ENCODE measurements around the gene STX10. TPM values are rescaled to one million over a fixed set of nuclear protein-coding genes. Genes with fewer than 3 reads are reported as not detected.
"Not testable (repeated sequence)": the region's sequence is repeated elsewhere in the genome, so short reads cannot be mapped to it uniquely, and the experiment has no call there.

STX10 gene
- total RNA-seq, 8 experiments from 2014 or later: 23.4 to 57.5 (median 34.1) TPM

DNA sequence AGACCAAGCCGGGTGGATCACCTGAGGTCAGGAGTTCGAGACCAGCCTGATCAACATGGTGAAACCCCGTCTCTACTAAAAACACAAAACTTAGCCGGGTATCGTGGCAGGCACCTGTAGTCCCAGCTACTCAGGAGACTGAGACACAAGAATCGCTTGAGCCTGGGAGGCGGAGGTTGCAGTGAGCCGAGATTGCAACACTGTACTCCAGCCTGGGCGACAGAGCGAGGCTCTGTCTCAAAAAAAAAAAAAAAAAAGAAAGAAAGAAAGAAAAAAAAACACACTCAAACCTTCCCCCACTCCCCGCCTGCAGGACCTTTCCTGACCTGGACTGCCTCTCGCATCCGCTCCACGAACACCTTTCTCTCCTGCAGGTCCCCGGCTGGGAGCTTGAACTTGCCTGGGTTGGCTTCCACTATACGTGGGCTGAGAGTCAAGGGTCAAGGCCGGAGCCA, 975 bp downstream of the STX10 start:
- H3K4me1 ChIP-seq (replicated peaks in 1 of 2); ATAC-seq (replicated peaks in 6 of 8); in situ Hi-C loops (cut with MboI; ENCODE audit: low pct_unique_long_range_greater_than_20kb in 2 of 9, low sequenced_read_pairs in 9 of 9, unreplicated experiment in 9 of 9): not testable (repeated sequence)
- Histone ChIP-seq H3K4me3 (peak overlapping the region; percentile 55 to 89 (median 82)), H3K27ac (peak overlapping the region in 1 of 2 donors; percentile 43)
- WGBS, 10 experiments: 0 to 72% (median 23%) methylated on average over 1 to 10 of the region's 17 CpGs; no CpG with 5 or more reads in 2 of the 10 experiments

DNA sequence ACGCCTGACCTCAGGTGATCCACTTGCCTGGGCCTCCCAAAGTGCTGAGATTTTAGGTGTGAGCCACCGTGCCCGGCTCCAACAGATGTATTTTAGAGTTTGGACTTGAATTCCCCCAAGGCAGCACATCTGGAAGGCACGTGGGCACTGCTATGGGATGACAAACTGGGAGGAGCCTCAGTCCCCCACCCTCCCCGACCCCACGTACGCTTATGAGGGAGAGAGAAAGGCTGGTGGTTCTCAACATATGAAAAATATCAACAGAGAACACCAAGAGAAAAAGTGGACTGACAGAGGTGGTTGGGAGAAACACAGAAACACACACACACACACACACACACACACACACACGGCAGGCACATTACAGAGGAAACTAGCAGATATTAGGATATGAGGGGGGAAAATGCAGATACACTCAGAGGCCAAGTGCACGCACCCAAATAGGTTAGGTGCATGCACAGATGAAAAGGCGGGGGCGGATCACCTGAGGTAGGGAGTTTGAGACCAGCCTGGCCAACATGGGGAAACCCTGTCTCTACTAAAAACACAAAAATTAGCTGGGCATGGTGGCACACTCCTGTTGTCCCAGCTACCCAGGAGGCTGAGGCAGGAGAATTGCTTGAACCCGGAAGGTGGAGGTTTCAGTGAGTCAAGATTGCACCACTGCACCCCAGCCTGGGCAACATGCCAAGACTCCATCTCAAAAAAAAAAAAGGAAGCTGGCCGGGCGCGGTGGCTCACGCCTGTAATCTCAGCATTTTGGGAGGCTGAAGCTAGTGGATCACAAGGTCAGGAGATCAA, 3.2 kb downstream of the STX10 start:
- no peak overlapping the region for H3K4me3 ChIP-seq
- no peak overlapping the region for H3K27ac ChIP-seq
- in situ Hi-C loops (cut with MboI; ENCODE audit: low pct_unique_long_range_greater_than_20kb in 2 of 9, low sequenced_read_pairs in 9 of 9, unreplicated experiment in 9 of 9): no loop called here
- H3K4me1 ChIP-seq (replicated peaks in 1 of 2): peaks cover 0 to 3% of the 10 kb centered on the region in 2 donors
- no peak for ATAC-seq (replicated peaks in 6 of 8)
- WGBS, 10 experiments: 0 to 100% (median 81%) methylated on average over 1 to 8 of the region's 16 CpGs

DNA sequence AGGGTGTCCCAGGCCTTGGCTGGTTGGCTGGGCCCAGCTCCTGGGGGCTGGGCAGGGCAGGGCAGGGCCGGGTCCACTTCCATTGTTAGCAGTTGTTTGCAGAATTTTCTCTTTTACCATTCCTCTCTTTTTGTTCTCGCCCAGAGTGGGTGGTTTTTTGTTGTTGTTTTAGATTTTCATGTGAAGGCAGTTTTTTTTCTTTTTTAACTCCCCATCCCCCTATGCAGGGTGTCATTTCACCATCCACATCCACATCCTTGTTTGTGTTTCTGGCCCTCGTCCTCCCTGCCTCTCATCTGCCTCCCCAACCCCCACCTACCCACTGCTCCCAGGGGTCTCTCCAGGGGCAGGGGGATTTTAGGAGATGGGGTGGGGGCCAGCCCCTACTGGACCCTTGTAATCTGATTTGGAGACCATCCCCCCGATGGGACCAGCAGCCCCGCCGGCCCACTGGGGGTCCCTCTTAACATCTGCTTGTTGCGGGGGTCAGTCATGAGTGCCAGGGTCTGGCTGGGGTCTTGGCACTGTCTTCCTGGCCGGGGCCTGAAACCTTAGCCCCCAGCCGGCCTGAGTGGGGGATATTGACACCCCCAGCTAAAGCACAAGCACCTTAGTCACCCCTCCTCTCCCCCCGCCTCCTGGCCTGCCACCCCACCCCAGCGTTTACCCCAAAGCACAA, 10.4 kb downstream of the STX10 start:
- Histone ChIP-seq H3K4me3 (no peak overlapping the region), H3K4me1 (replicated peaks in 1 of 2) (no peaks in the 10 kb centered on the region), H3K27ac (no peak overlapping the region)
- in situ Hi-C loops (cut with MboI; ENCODE audit: low pct_unique_long_range_greater_than_20kb in 2 of 9, low sequenced_read_pairs in 9 of 9, unreplicated experiment in 9 of 9): no loop called here
- ATAC-seq (replicated peaks in 6 of 8): peak in 2 of 8 experiments; percentile 4 to 30
- 40 to 100% (median 68%) methylated on average over 1 to 2 of the region's 11 CpGs; no CpG with 5 or more reads in 5 of the 10 experiments for WGBS, 10 experiments

DNA sequence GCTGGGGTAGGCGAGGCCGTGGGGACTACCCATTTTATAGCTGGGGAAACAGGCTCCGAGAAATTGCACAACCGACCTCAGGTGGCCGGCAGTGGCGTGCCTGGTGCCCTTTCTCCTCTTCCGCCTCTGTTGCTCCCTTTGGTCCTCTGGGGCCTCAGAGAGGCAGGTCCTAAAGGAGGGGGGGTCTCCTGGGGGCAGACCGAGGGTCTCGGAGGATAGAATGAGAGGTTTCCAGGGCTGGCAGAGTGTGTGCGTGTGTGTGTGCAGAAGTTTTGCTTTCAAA, 11.3 kb downstream of the STX10 start:
- no peaks in the 10 kb centered on the region for H3K4me1 ChIP-seq (replicated peaks in 1 of 2)
- no peak for ATAC-seq (replicated peaks in 6 of 8)
- 78 to 90% (median 80%) methylated on average over 1 to 7 of the region's 10 CpGs; no CpG with 5 or more reads in 7 of the 10 experiments for WGBS, 10 experiments
- H3K27ac ChIP-seq: no peak overlapping the region
- in situ Hi-C loops (cut with MboI; ENCODE audit: low pct_unique_long_range_greater_than_20kb in 2 of 9, low sequenced_read_pairs in 9 of 9, unreplicated experiment in 9 of 9): no loop called here
- H3K4me3 ChIP-seq: no peak overlapping the region

DNA sequence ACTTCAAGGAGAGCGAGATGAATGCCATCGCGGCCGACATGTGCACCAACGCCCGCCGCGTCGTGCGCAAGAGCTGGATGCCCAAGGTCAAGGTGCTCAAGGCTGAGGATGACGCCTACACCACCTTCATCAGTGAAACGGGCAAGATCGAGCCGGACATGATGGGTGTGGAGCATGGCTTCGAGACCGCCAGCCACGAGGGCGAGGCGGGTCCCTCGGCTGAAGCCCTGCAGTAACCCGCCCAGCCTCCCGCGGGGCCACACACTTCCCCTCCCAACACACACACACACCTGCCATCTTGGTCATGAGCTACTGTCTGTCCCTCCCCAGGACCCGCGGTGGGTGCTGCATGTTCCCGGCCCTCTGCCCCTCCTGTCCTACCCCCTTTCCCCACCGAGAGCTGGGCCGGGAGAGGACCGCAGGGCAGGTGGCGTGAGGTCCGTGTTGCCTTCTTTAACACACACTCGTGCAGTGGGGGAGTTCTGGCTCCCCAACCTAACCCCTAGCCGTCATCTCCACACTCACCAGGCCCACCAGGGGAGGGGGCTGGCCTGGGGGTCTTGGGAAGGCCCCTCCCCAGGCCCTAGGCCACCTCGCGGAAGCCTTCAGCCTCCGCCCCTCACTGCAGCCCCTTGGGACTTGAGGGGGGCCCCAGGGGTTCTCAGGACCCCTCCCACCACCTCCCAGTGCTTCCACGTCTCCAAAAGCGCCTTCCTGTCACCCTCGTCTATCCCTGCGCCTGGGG, 11.8 kb downstream of the STX10 start:
- in situ Hi-C loops (cut with MboI; ENCODE audit: low pct_unique_long_range_greater_than_20kb in 2 of 9, low sequenced_read_pairs in 9 of 9, unreplicated experiment in 9 of 9): no loop called here
- ATAC-seq (replicated peaks in 6 of 8): peak in 3 of 8 experiments; percentile 7 to 13 (median 8)
- WGBS, 10 experiments: 80 to 100% (median 88%) methylated on average over 4 to 6 of the region's 40 CpGs; no CpG with 5 or more reads in 6 of the 10 experiments
- Histone ChIP-seq H3K27ac (no peak overlapping the region), H3K4me3 (no peak overlapping the region), H3K4me1 (replicated peaks in 1 of 2) (no peaks in the 10 kb centered on the region)

DNA sequence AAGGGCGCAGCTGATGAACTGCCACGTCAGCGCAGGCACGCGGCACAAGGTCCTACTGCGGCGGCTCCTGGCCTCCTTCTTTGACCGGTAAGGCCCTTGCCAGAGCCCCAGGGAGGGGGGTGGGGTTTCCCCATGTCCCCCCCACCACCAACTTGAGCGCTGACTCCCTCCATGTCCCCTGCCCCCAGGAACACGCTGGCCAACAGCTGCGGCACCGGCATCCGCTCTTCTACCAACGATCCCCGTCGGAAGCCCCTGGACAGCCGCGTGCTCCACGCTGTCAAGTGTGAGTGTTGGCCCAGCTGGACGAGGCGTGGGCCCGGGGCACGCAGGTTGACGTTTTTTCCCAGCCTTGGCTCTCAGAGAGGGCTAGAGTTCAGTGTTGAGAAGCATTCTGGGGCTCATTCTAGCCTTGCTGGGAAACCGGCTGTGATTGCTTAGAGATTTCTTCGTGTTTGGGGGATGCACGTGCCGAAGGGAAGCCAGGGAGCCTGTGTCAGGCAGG, 12.8 kb downstream of the STX10 start:
- Histone ChIP-seq H3K4me3 (no peak overlapping the region), H3K27ac (no peak overlapping the region), H3K4me1 (replicated peaks in 1 of 2) (no peaks in the 10 kb centered on the region)
- in situ Hi-C loops (cut with MboI; ENCODE audit: low pct_unique_long_range_greater_than_20kb in 2 of 9, low sequenced_read_pairs in 9 of 9, unreplicated experiment in 9 of 9): no loop called here
- ATAC-seq (replicated peaks in 6 of 8): no peak
- WGBS, 10 experiments: 82 to 100% methylated on average over 4 of the region's 28 CpGs; no CpG with 5 or more reads in 8 of the 10 experiments

DNA sequence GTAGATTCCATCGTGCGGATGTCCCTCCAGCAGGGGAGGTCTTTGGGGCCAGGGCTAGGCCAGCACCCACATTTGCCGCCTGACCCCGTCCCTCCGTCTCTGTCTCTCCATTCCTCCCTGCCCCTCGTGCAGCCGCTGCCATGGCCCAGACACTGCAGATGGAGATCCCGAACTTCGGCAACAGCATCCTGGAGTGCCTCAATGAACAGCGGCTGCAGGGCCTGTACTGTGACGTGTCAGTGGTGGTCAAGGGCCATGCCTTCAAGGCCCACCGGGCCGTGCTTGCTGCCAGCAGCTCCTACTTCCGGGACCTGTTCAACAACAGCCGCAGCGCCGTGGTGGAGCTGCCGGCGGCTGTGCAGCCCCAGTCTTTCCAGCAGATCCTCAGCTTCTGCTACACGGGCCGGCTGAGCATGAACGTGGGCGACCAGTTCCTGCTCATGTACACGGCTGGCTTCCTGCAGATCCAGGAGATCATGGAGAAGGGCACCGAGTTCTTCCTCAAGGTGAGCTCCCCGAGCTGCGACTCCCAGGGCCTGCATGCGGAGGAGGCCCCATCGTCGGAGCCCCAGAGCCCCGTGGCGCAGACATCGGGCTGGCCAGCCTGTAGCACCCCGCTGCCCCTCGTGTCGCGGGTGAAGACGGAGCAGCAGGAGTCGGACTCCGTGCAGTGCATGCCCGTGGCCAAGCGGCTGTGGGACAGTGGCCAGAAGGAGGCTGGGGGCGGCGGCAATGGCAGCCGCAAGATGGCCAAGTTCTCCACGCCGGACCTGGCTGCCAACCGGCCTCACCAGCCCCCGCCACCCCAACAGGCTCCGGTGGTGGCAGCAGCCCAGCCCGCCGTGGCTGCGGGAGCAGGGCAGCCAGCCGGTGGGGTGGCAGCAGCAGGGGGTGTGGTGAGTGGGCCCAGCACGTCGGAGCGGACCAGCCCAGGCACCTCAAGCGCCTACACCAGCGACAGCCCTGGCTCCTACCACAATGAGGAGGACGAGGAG, 14.8 kb downstream of the STX10 start:
- no peak for ATAC-seq (replicated peaks in 6 of 8)
- Histone ChIP-seq H3K27ac (no peak overlapping the region), H3K4me1 (replicated peaks in 1 of 2) (no peaks in the 10 kb centered on the region), H3K4me3 (no peak overlapping the region)
- WGBS, 10 experiments: 89 to 100% (median 95%) methylated on average over 1 to 12 of the region's 60 CpGs; no CpG with 5 or more reads in 5 of the 10 experiments
- in situ Hi-C loops (cut with MboI; ENCODE audit: low pct_unique_long_range_greater_than_20kb in 2 of 9, low sequenced_read_pairs in 9 of 9, unreplicated experiment in 9 of 9): no loop called here

DNA sequence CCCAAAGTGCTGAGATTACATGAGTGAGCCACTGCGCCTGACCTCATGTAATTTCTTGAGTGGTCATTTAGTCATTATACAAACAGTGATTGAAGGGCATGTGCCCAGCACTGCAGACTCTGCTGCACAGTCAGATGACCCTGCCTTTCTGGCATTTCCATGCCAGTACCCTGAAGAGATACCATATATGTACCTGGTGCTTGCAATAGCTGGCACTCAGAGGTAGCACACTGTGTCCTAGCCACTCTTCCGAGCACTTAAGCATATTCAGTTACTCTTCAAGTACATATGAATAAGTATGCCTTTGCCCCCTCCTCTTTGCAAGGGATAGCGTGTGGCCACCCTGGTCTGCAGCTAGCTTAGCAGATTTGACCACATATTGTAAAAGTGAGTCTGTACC, 15.5 kb downstream of the STX10 start:
- no peak for ATAC-seq (replicated peaks in 6 of 8)
- H3K4me1 ChIP-seq (replicated peaks in 1 of 2): no peaks in the 10 kb centered on the region
- H3K27ac ChIP-seq: no peak overlapping the region
- H3K4me3 ChIP-seq: no peak overlapping the region
- in situ Hi-C loops (cut with MboI; ENCODE audit: low pct_unique_long_range_greater_than_20kb in 2 of 9, low sequenced_read_pairs in 9 of 9, unreplicated experiment in 9 of 9): no loop called here
- WGBS, 10 experiments: 70 to 100% (median 93%) methylated on average over 1 to 3 of the region's 3 CpGs; no CpG with 5 or more reads in 4 of the 10 experiments

DNA sequence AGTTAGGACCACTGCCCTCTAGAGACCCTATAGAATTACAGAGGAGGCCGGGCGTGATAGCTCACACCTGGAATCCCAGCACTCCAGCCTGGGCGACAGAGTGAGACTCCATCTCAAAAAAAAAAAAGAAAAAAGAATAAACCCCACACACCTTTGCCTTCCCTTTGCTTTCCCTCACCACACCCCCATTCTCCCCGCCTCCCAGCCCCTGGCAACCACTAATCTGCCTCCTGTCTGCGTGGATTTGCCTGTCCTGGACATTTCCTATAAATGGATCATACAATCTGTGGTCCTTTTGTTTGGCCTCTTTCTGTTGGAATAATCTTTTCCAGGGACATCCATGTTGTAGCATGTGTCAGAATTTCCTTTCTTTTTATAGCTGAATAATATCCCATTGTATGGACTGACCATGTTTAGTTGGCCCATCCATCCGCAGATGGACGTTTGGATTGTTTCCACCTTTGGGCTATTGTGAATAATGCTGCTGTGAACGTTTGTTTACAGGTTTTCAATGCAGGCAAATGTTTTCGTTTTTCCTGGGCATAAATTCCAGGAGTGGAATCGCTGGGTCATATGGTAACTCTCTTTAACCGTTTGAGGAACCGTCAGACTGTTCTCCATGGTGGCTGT, 16.8 kb downstream of the STX10 start:
- Histone ChIP-seq H3K27ac (no peak overlapping the region), H3K4me3 (no peak overlapping the region), H3K4me1 (replicated peaks in 1 of 2) (no peaks in the 10 kb centered on the region)
- no peak for ATAC-seq (replicated peaks in 6 of 8)
- WGBS, 10 experiments: 12 to 100% (median 86%) methylated on average over 1 to 10 of the region's 12 CpGs; no CpG with 5 or more reads in 1 of the 10 experiments
- in situ Hi-C loops (cut with MboI; ENCODE audit: low pct_unique_long_range_greater_than_20kb in 2 of 9, low sequenced_read_pairs in 9 of 9, unreplicated experiment in 9 of 9): no loop called here

DNA sequence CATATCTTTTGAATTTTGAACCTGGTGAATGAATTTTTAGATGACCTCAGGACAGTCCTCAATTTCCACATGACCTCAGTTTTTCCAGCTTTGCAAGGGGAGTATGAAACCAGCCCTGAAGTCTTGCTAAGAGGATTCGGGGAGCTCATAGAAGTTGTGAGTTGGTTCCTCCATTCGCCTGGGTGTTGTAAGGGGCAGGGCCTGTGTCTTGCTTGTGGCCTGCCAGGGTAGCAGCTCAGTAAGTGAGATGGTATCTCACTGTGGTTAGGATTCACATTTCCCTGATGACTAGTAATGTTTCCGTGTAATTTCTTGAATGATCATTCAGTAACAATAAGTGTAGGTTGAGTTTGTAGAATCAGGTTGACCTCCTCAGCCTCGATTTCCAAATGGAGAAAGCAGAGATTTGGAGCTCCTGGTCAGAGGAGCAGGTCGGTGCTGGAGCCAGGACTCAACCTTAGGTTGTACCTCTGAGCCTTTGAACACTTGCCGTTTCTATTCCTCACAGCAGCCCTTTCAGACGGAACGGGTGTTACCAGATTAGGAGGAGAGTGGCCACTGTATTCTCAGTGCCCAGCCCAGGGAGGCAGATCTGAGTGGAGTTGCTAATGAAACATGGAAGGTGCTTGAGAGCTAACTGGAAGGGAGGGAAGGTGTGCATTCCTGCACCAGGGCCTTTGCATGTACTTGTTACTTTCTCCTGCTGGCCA, 17.5 kb downstream of the STX10 start:
- no peaks in the 10 kb centered on the region for H3K4me1 ChIP-seq (replicated peaks in 1 of 2)
- ATAC-seq (replicated peaks in 6 of 8): peak in 2 of 8 experiments; percentile 46 to 52

DNA sequence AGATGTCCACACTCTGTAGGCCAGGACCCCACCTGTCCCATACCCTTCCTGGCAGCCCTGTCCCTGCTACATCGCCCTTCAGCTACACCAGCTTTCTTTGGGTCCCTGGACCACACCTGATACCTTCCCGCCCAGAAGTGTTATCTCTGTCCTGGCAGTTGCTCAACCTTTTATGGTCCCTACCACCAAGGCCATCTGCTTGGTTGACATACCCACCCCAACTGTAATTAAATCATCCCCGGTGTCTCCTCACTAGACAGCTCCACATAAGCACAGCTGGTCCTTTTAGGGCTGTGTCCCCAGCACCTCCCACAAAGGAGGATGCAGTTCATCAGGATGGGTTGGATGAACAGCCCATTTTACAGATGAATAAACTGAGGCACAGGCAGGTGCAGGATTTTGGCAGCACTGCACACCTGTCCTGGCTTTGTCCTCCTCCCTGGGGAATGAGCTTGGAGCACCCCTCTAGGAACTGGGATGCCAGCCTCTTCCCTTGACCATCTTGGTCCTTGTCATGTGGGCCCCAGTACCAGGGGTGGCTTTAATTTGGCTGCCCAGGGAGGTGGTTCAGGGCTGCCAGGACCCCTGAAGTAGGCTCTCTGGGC, 19.2 kb downstream of the STX10 start:
- in situ Hi-C loops (cut with MboI; ENCODE audit: low pct_unique_long_range_greater_than_20kb in 2 of 9, low sequenced_read_pairs in 9 of 9, unreplicated experiment in 9 of 9): no loop called here
- H3K4me3 ChIP-seq: no peak overlapping the region
- 88 to 100% (median 100%) methylated on average over 1 to 2 of the region's 3 CpGs; no CpG with 5 or more reads in 3 of the 10 experiments for WGBS, 10 experiments
- H3K4me1 ChIP-seq (replicated peaks in 1 of 2): no peaks in the 10 kb centered on the region
- ATAC-seq (replicated peaks in 6 of 8): no peak
- H3K27ac ChIP-seq: no peak overlapping the region

More for the DNA sequence above, 17.5 kb downstream of the STX10 start:
- Histone ChIP-seq H3K27ac (no peak overlapping the region), H3K4me3 (no peak overlapping the region)
- WGBS, 10 experiments: 40 to 100% (median 94%) methylated on average over 1 to 8 of the region's 8 CpGs
- in situ Hi-C loops (cut with MboI; ENCODE audit: low pct_unique_long_range_greater_than_20kb in 2 of 9, low sequenced_read_pairs in 9 of 9, unreplicated experiment in 9 of 9): no loop called here
